ENCODE measurements around the gene OLIG2. TPM values are rescaled to one million over a fixed set of nuclear protein-coding genes. Genes with fewer than 3 reads are reported as not detected.

OLIG2 gene
- total and polyA plus RNA-seq, 2 of the 4 experiments (the other 2 are of a cell fraction), result not detected

DNA sequence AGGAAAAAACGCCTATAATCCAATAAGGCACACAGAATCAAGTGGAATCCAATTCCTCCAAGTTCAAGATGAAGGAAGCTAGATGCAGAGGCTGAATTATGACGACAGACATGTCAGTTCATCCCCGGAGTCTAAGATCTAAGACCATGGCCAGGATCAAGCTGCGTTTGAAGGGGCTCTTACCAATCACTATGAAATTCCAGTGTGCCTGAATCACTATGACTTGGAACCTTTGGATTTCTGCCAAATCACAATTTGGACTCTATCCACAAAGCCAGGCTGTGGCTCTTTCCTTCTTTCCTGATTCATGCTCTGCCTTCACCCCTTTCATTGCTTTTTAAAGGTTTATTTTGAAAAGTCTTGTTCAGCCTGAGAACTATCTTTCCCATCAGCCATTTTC is 17.1 kb downstream of the OLIG2 start:
- Histone ChIP-seq H3K79me1 (ENCODE audit: low read depth in 1 of 2, low read length in 2 of 2) (no peaks in the 10 kb centered on the region), H2AK9ac (replicated peaks; ENCODE audit: low read depth, low read length, poor library complexity) (no peak overlapping the region), H3K56ac (ENCODE audit: extremely low read depth, insufficient read depth, low read length) (no peak overlapping the region), H3K27me3 (ENCODE audit: control insufficient read depth, insufficient read depth, low read length) (peaks cover 10% of the 10 kb centered on the region), H4K5ac (ENCODE audit: low read depth, low read length) (no peak overlapping the region), H3K9me3 (ENCODE audit: control insufficient read depth, insufficient read depth, low read length) (no peaks in the 10 kb centered on the region), H3K9me1 (ENCODE audit: insufficient read depth, low read length) (0 out of 2 replicates have a peak, but pooled peaks cover 6% of the 10 kb centered on the region), H3K4me3 (ENCODE audit: insufficient read depth, low read depth, low read length) (no peak overlapping the region), H2BK5ac (ENCODE audit: low read depth, low read length, poor library complexity, severe bottlenecking) (peak overlapping the region; percentile 9), H3K18ac (ENCODE audit: low read depth, low read length) (no peak overlapping the region), H2AFZ (replicated peaks; ENCODE audit: low read length, poor library complexity) (peak overlapping the region; percentile 85), H2BK15ac (ENCODE audit: low read depth, low read length) (no peak overlapping the region), H3K27ac (ENCODE audit: insufficient read depth, low read length) (no peak overlapping the region), H3K9ac (ENCODE audit: low read depth, low read length) (no peak overlapping the region), H4K20me1 (ENCODE audit: insufficient read depth, low read length) (no peaks in the 10 kb centered on the region), H4K91ac (ENCODE audit: insufficient read depth, low read depth, low read length) (no peak overlapping the region), H3K23ac (ENCODE audit: low read depth, low read length) (no peak overlapping the region), H2BK20ac (ENCODE audit: low read depth, low read length) (no peak overlapping the region), H3K36me3 (ENCODE audit: control insufficient read depth, insufficient read depth, low read length) (no peaks in the 10 kb centered on the region), H4K8ac (ENCODE audit: low read depth in 2 of 2, low read length in 2 of 2) (no peak overlapping the region), H2AK5ac (ENCODE audit: low read depth, low read length) (no peak overlapping the region), H2BK120ac (ENCODE audit: low read depth, low read length) (peak overlapping the region; percentile 53), H3K4me2 (ENCODE audit: low read depth, low read length) (peak overlapping the region; percentile 38; the same call in 1 of the 2 replicates), H3K14ac (replicated peaks; ENCODE audit: low read depth, low read length) (no peak overlapping the region), H3K4ac (ENCODE audit: low read depth, low read length) (peak overlapping the region; percentile 18; the same call in 1 of the 2 replicates), H3K4me1 (ENCODE audit: control insufficient read depth, insufficient read depth, low read length) (peaks cover 5% of the 10 kb centered on the region; the same call in 1 of the 2 replicates)
- in situ Hi-C loops (cut with MboI; ENCODE audit: low sequenced_read_pairs), result no loop called here
- no TSS peak for BruUV-seq (replicated peaks)
- ChIA-PET CTCF (no interaction called here), POLR2A (ENCODE audit: unreplicated experiment) (no interaction called here)
- peak; percentile 97 for DNase-seq
- peak; percentile 86 for ATAC-seq (ENCODE audit: low read depth)
- TF ChIP-seq FOS (IDR thresholded peaks at IDR 0.05; ENCODE audit: low read depth, low read length), result peak; percentile 54; the same call in 1 of the 2 replicates
- TF ChIP-seq, protein P1, sequence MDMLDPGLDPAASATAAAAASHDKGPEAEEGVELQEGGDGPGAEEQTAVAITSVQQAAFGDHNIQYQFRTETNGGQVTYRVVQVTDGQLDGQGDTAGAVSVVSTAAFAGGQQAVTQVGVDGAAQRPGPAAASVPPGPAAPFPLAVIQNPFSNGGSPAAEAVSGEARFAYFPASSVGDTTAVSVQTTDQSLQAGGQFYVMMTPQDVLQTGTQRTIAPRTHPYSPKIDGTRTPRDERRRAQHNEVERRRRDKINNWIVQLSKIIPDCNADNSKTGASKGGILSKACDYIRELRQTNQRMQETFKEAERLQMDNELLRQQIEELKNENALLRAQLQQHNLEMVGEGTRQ (IDR thresholded peaks at IDR 0.05; ENCODE audit: low read depth, low read length), result no peak
- TF ChIP-seq SMC3 (IDR thresholded peaks at IDR 0.05; ENCODE audit: low read depth, low read length), result no peak
- no peak for TF ChIP-seq BHLHE40 (IDR thresholded peaks at IDR 0.05; ENCODE audit: low read depth, low read length)
- no peak for TF ChIP-seq RAD21 (IDR thresholded peaks at IDR 0.05; ENCODE audit: low read length)
- no peak for TF ChIP-seq MAZ (IDR thresholded peaks at IDR 0.05; ENCODE audit: borderline replicate concordance, low read depth, low read length)
- no peak for TF ChIP-seq MAFK (IDR thresholded peaks at IDR 0.05; ENCODE audit: low read depth, low read length)
- no peak for TF ChIP-seq RCOR1 (IDR thresholded peaks at IDR 0.05; ENCODE audit: insufficient replicate concordance, low read length)
- TF ChIP-seq CEBPB (IDR thresholded peaks at IDR 0.05; ENCODE audit: low read depth, low read length), result 0 out of 2 replicates have a peak, but pooled peaks have one; percentile 5
- TF ChIP-seq, protein P2, sequence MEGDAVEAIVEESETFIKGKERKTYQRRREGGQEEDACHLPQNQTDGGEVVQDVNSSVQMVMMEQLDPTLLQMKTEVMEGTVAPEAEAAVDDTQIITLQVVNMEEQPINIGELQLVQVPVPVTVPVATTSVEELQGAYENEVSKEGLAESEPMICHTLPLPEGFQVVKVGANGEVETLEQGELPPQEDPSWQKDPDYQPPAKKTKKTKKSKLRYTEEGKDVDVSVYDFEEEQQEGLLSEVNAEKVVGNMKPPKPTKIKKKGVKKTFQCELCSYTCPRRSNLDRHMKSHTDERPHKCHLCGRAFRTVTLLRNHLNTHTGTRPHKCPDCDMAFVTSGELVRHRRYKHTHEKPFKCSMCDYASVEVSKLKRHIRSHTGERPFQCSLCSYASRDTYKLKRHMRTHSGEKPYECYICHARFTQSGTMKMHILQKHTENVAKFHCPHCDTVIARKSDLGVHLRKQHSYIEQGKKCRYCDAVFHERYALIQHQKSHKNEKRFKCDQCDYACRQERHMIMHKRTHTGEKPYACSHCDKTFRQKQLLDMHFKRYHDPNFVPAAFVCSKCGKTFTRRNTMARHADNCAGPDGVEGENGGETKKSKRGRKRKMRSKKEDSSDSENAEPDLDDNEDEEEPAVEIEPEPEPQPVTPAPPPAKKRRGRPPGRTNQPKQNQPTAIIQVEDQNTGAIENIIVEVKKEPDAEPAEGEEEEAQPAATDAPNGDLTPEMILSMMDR (conservative IDR thresholded peaks at IDR 0.05; ENCODE audit: low read depth, low read length), result no peak
- intact Hi-C loops (cut with micrococcal nuclease), result no loop called here
- dilution Hi-C loops (cut with HindIII; ENCODE audit: low sequenced_read_pairs, unreplicated experiment), result no loop called here
- WGBS, 2 experiments (ENCODE audit: extremely low coverage in 2 of 2, insufficient read length in 1 of 2), result 0% methylated on average over 3 of the region's 4 CpGs; no CpG with 5 or more reads in 1 of the 2 experiments
